Naive thymus-derived CD4-positive, alpha-beta T cell (primary cell): ENCODE measurements around the gene ALDH16A1. TPM values are rescaled to one million over a fixed set of nuclear protein-coding genes. Genes with fewer than 3 reads are reported as not detected.

Experiments used
- ATAC-seq: fragments of 150-1000 bp; cut with Tn5 transposase; 2 replicates; pipeline ENCODE4 v1.10.0; 2021; ENCODE audit warnings: mild to moderate bottlenecking, moderate library complexity
- CTCF ChIA-PET: fragments of 350-600 bp; sonication (Branson Sonifier 250); formaldehyde crosslinking; loops from one replicate; lab custom pipeline; 2021; ENCODE audit warnings: antibody characterized with exemption; lab: Charles Lee
- POLR2A ChIA-PET: fragments of 350-600 bp; sonication (Branson Sonifier 250); formaldehyde crosslinking; loops from one replicate; lab custom pipeline; 2021; ENCODE audit warnings: antibody characterized with exemption, inconsistent platforms; lab: Charles Lee
- DNase-seq, 9 donors: peaks; one replicate each; pipeline versions ENCODE4 v3.0.0 to v3.0.0-alpha.2; 2020 to 2022; ENCODE audit warnings: mixed read lengths in 1 of 9
- H3K27ac ChIP-seq: one replicate; pipeline ENCODE4 v1.7.0; 2013; ENCODE audit warnings: mild to moderate bottlenecking, low read depth, low read length, moderate library complexity
- H3K27me3 ChIP-seq, 2 donors: one replicate each; pipeline ENCODE4 v1.7.0; 2013; ENCODE audit warnings: low read length in 2 of 2, mild to moderate bottlenecking in 2 of 2, moderate library complexity in 2 of 2; ENCODE audit not compliant: control insufficient read depth in 2 of 2, insufficient read depth in 2 of 2
- H3K36me3 ChIP-seq, 3 experiments: 1 replicate in 2 of 3; 2 replicates in 1 of 3; pipeline ENCODE4 v1.7.0; 2013; ENCODE audit warnings: low read length in 3 of 3, mild to moderate bottlenecking in 3 of 3, moderate library complexity in 1 of 3; ENCODE audit not compliant: insufficient read depth in 3 of 3, control insufficient read depth in 2 of 3
- H3K4me1 ChIP-seq, 2 donors: one replicate each; pipeline ENCODE4 v1.7.0; 2013; ENCODE audit warnings: low read length in 2 of 2, mild to moderate bottlenecking in 2 of 2, moderate library complexity in 1 of 2; ENCODE audit not compliant: control insufficient read depth in 2 of 2, insufficient read depth in 2 of 2
- H3K4me3 ChIP-seq: 2 replicates; pipeline ENCODE4 v1.7.0; 2013; ENCODE audit warnings: mild to moderate bottlenecking, low read length
- H3K9me3 ChIP-seq, 3 experiments: 1 replicate in 2 of 3; 2 replicates in 1 of 3; pipeline ENCODE4 v1.7.0; 2013; ENCODE audit warnings: low read length in 3 of 3; ENCODE audit not compliant: control insufficient read depth in 2 of 3
- H3K27ac Mint-ChIP-seq, 9 donors: one replicate each; pipeline ENCODE4 v1.8.0; 2020 to 2022; ENCODE audit warnings: mixed read lengths in 9 of 9, mild to moderate bottlenecking in 8 of 9, moderate library complexity in 5 of 9, inconsistent platforms in 2 of 9
- H3K27me3 Mint-ChIP-seq, 5 donors: one replicate each; pipeline ENCODE4 v1.8.0; 2021 to 2022; ENCODE audit warnings: mixed read lengths in 5 of 5, mild to moderate bottlenecking in 1 of 5
- H3K36me3 Mint-ChIP-seq, 5 donors: one replicate each; pipeline ENCODE4 v1.8.0; 2020 to 2022; ENCODE audit warnings: mixed read lengths in 5 of 5, mild to moderate bottlenecking in 3 of 5, inconsistent platforms in 1 of 5
- H3K4me1 Mint-ChIP-seq, 7 donors: one replicate each; pipeline ENCODE4 v1.8.0; 2020 to 2022; ENCODE audit warnings: mixed read lengths in 7 of 7, mild to moderate bottlenecking in 3 of 7, inconsistent platforms in 1 of 7
- H3K4me3 Mint-ChIP-seq, 10 donors: one replicate each; pipeline ENCODE4 v1.8.0; 2020 to 2022; ENCODE audit warnings: mild to moderate bottlenecking in 10 of 10, mixed read lengths in 10 of 10, moderate library complexity in 6 of 10, inconsistent platforms in 2 of 10
- H3K9me3 Mint-ChIP-seq, 11 donors: one replicate each; pipeline ENCODE4 v1.8.0; 2020 to 2022; ENCODE audit warnings: mixed read lengths in 11 of 11, mild to moderate bottlenecking in 4 of 11, inconsistent platforms in 1 of 11, moderate library complexity in 1 of 11
- intact Hi-C, 2 donors: fragments of 100-400 bp; cut with micrococcal nuclease; formaldehyde crosslinking; loops; one replicate each; pipeline ENCODE4 v1.15.1; 2023
- polyA plus RNA-seq, 2 donors: library from polyadenylated mRNA; unstranded; fragments of 300-500 nt; fragmentation: Illumina TruSeq; gene quantifications; one replicate each; pipeline ENCODE4 v1.2.3, GENCODE V29; 2021
- total RNA-seq, 6 experiments: library from RNA in 5 of 6; stranded (reverse) in 5 of 6; gene quantifications; 1 replicate in 5 of 6; 2 replicates in 1 of 6; pipeline ENCODE4 v1.2.3 and lab custom pipeline; 2021 to 2026

Gene ALDH16A1
- total and polyA plus RNA-seq, 7 experiments from 2014 or later, result 27.6 to 38.1 (median 33.3) TPM

- H3K4me1 ChIP-seq, result peaks cover 33 to 44% of the 10 kb centered on the region in 2 donors
- no peaks in the 10 kb centered on the region for H3K9me3 ChIP-seq
- H3K27ac ChIP-seq, result peak overlapping the region; percentile 99
- POLR2A ChIA-PET, result interaction anchor here (0.5 to 5.2 kb wide), 11 partner anchors 13 to 174 kb away, joined by 3 to 29 read pairs (median 4); partner anchors contain the start of genes ALDH16A1, BCL2L12, IRF3 and NOSIP
- peaks cover 15 to 40% (median 24%) of the 10 kb centered on the region in 3 experiments for H3K36me3 ChIP-seq
- H3K27ac Mint-ChIP-seq, result peak overlapping the region; percentile 87 to 100 (median 98)
- CTCF ChIA-PET, result interaction anchor here (1.3 to 1.4 kb wide), 2 partner anchors 48 to 66 kb away, joined by 3 to 6 read pairs; no protein-coding TSS in a partner anchor
- peaks cover 0 to 22% (median 0%) of the 10 kb centered on the region in 11 donors for H3K9me3 Mint-ChIP-seq
- no peaks in the 10 kb centered on the region for H3K27me3 ChIP-seq
- H3K36me3 Mint-ChIP-seq, result peaks cover 8 to 41% (median 34%) of the 10 kb centered on the region in 5 donors
- DNase-seq (no peak), ATAC-seq (no peak)
- H3K4me3 Mint-ChIP-seq, result peak overlapping the region; percentile 96 to 100 (median 99)
- peak overlapping the region; percentile 97 for H3K4me3 ChIP-seq
- peaks cover 0 to 12% (median 0%) of the 10 kb centered on the region in 5 donors for H3K27me3 Mint-ChIP-seq
- H3K4me1 Mint-ChIP-seq, result peaks cover 29 to 65% (median 54%) of the 10 kb centered on the region in 7 donors
- intact Hi-C loops, result loop anchor here in 1 of 2 donors (5.0 kb wide), 3 partner anchors 381 to 529 kb away; partner anchors contain the start of genes C19orf73, GYS1, PPFIA3 and RUVBL2
These were observed 45.5 kb downstream of the ALDH16A1 start for GRCh38 chr19:49498475-49498874.

GRCh38 chr19:49499030-49499670, 46.1 kb downstream of the ALDH16A1 start:
- no peaks in the 10 kb centered on the region for H3K9me3 ChIP-seq
- peak overlapping the region; percentile 96 to 100 (median 99) for H3K4me3 Mint-ChIP-seq
- ATAC-seq (no peak), DNase-seq (no peak)
- ChIA-PET CTCF (interaction anchor here (0.6 to 1.4 kb wide), 4 partner anchors 47 to 74 kb away, joined by 3 to 6 read pairs (median 3); no protein-coding TSS in a partner anchor), POLR2A (interaction anchor here (0.5 to 5.2 kb wide), 13 partner anchors 8 to 381 kb away, joined by 3 to 29 read pairs (median 4); partner anchors contain the start of genes ALDH16A1, BCL2L12, IRF3 and NOSIP)
- peaks cover 0 to 12% (median 0%) of the 10 kb centered on the region in 5 donors for H3K27me3 Mint-ChIP-seq
- H3K36me3 Mint-ChIP-seq, result peaks cover 8 to 40% (median 34%) of the 10 kb centered on the region in 5 donors
- peak overlapping the region; percentile 97 for H3K4me3 ChIP-seq
- H3K27ac ChIP-seq, result peak overlapping the region; percentile 99
- no peaks in the 10 kb centered on the region for H3K27me3 ChIP-seq
- intact Hi-C loops, result loop anchor here in 1 of 2 donors (5.0 kb wide), 3 partner anchors 382 to 528 kb away; partner anchors contain the start of genes C19orf73, GYS1, PPFIA3 and RUVBL2
- H3K9me3 Mint-ChIP-seq, result peaks cover 0 to 22% (median 0%) of the 10 kb centered on the region in 11 donors
- H3K27ac Mint-ChIP-seq, result peak overlapping the region; percentile 87 to 100 (median 98)
- peaks cover 15 to 40% (median 24%) of the 10 kb centered on the region in 3 experiments for H3K36me3 ChIP-seq
- peaks cover 29 to 64% (median 52%) of the 10 kb centered on the region in 7 donors for H3K4me1 Mint-ChIP-seq
- peaks cover 35 to 44% of the 10 kb centered on the region in 2 donors for H3K4me1 ChIP-seq

- intact Hi-C loops, result loop anchor here in 1 of 2 donors (1.0 kb wide), 3 partner anchors 137 to 175 kb away; partner anchors contain the start of gene RRAS
- CTCF ChIA-PET, result interaction anchor here (0.5 to 10.6 kb wide), 20 partner anchors 12 to 304 kb away, joined by 3 to 314 read pairs (median 4); partner anchors contain the start of genes FLT3LG, NOSIP, RCN3 and RPL13A
- peaks cover 0 to 15% (median 0%) of the 10 kb centered on the region in 11 donors for H3K9me3 Mint-ChIP-seq
- Histone ChIP-seq H3K27me3 (no peaks in the 10 kb centered on the region), H3K4me3 (no peak overlapping the region), H3K4me1 (peaks cover 36% of the 10 kb centered on the region in 2 donors), H3K27ac (peak overlapping the region; percentile 99), H3K36me3 (peaks cover 15 to 27% (median 17%) of the 10 kb centered on the region in 3 experiments), H3K9me3 (no peaks in the 10 kb centered on the region)
- POLR2A ChIA-PET, result interaction anchor here (0.6 to 7.4 kb wide), 20 partner anchors 10 to 181 kb away, joined by 3 to 118 read pairs (median 6); partner anchors contain the start of genes PRMT1 and RCN3
- peak in 5 of 9 donors; percentile 68 to 81 (median 77) for DNase-seq
- peaks cover 24 to 55% (median 40%) of the 10 kb centered on the region in 7 donors for H3K4me1 Mint-ChIP-seq
- peak overlapping the region; percentile 91 to 100 (median 98) for H3K27ac Mint-ChIP-seq
- H3K27me3 Mint-ChIP-seq, result peaks cover 0 to 9% (median 0%) of the 10 kb centered on the region in 5 donors
- H3K36me3 Mint-ChIP-seq, result peaks cover 8 to 26% (median 24%) of the 10 kb centered on the region in 5 donors
- no peak for ATAC-seq
- H3K4me3 Mint-ChIP-seq, result peak overlapping the region in 6 of 10 donors; percentile 7 to 96 (median 48)
These were observed 50.0 kb downstream of the ALDH16A1 start for GRCh38 chr19:49502866-49503581.

- POLR2A ChIA-PET, result interaction anchor here (0.7 to 7.4 kb wide), 15 partner anchors 10 to 181 kb away, joined by 3 to 118 read pairs (median 7); partner anchors contain the start of gene PRMT1
- H3K4me3 ChIP-seq, result no peak overlapping the region
- H3K36me3 Mint-ChIP-seq, result peaks cover 7 to 20% (median 18%) of the 10 kb centered on the region in 5 donors
- peaks cover 0 to 9% (median 0%) of the 10 kb centered on the region in 5 donors for H3K27me3 Mint-ChIP-seq
- intact Hi-C loops, result loop anchor here in 1 of 2 donors (1.0 kb wide), 3 partner anchors 137 to 175 kb away; partner anchors contain the start of gene RRAS
- H3K36me3 ChIP-seq, result peaks cover 11 to 22% (median 12%) of the 10 kb centered on the region in 3 experiments
- no peaks in the 10 kb centered on the region for H3K27me3 ChIP-seq
- H3K9me3 ChIP-seq, result no peaks in the 10 kb centered on the region
- peaks cover 24 to 52% (median 38%) of the 10 kb centered on the region in 7 donors for H3K4me1 Mint-ChIP-seq
- ATAC-seq, result no peak
- CTCF ChIA-PET, result interaction anchor here (0.6 to 10.6 kb wide), 11 partner anchors 16 to 303 kb away, joined by 3 to 314 read pairs (median 4); partner anchors contain the start of genes NOSIP, RCN3 and RPL13A
- no peak overlapping the region for H3K4me3 Mint-ChIP-seq
- H3K4me1 ChIP-seq, result peaks cover 31 to 32% of the 10 kb centered on the region in 2 donors
- peaks cover 0 to 14% (median 0%) of the 10 kb centered on the region in 11 donors for H3K9me3 Mint-ChIP-seq
- no peak overlapping the region for H3K27ac ChIP-seq
- peak overlapping the region in 5 of 9 donors; percentile 16 to 99 (median 98) for H3K27ac Mint-ChIP-seq
- DNase-seq, result no peak
These were observed 50.5 kb downstream of the ALDH16A1 start for GRCh38 chr19:49503582-49503962.

- H3K4me3 Mint-ChIP-seq, result no peak overlapping the region
- CTCF ChIA-PET, result interaction anchor here (0.6 to 10.6 kb wide), 18 partner anchors 9 to 181 kb away, joined by 3 to 314 read pairs (median 4); partner anchors contain the start of gene PRMT1
- Histone ChIP-seq H3K9me3 (no peaks in the 10 kb centered on the region), H3K27ac (no peak overlapping the region), H3K4me1 (peaks cover 19 to 32% of the 10 kb centered on the region in 2 donors), H3K4me3 (no peak overlapping the region), H3K27me3 (no peaks in the 10 kb centered on the region), H3K36me3 (no peaks in the 10 kb centered on the region)
- H3K27ac Mint-ChIP-seq, result peak overlapping the region in 7 of 9 donors; percentile 46 to 91 (median 73)
- DNase-seq (peak; percentile 60 to 91 (median 78)), ATAC-seq (peak; percentile 95)
- peaks cover 12 to 40% (median 36%) of the 10 kb centered on the region in 7 donors for H3K4me1 Mint-ChIP-seq
- H3K27me3 Mint-ChIP-seq, result peaks cover 0 to 4% (median 0%) of the 10 kb centered on the region in 5 donors
- H3K36me3 Mint-ChIP-seq, result no peaks in the 10 kb centered on the region
- POLR2A ChIA-PET, result interaction anchor here (0.6 to 7.4 kb wide), 10 partner anchors 30 to 84 kb away, joined by 3 to 118 read pairs (median 4); partner anchors contain the start of genes NOSIP and PRR12
- intact Hi-C loops, result loop anchor here (1.0 kb wide), 3 partner anchors 41 to 166 kb away; no protein-coding TSS in a partner anchor
- H3K9me3 Mint-ChIP-seq, result no peaks in the 10 kb centered on the region
These were observed 53.6 kb downstream of the ALDH16A1 start for GRCh38 chr19:49506575-49507105.
